CD4-positive, alpha-beta T cell (primary cell): Measurements from ENCODE around the gene ELMOD3. TPM values are rescaled to one million over a fixed set of nuclear protein-coding genes. Genes with fewer than 3 reads are reported as not detected.
A peak's percentile ranks its signal among the peaks of the same experiment; 100 is the strongest.
"Not testable (repeated sequence)": the region's sequence is repeated elsewhere in the genome, so short reads cannot be mapped to it uniquely, and the experiment has no call there.

ENCODE experiments used
- ATAC-seq: fragments of 200-7000 bp; cut with Tn5 transposase; one replicate; pipeline ENCODE4 v1.10.0; 2022; ENCODE audit warnings: mild to moderate bottlenecking; ENCODE audit not compliant: poor library complexity
- CTCF ChIA-PET: fragments of 350-600 bp; sonication (Branson Sonifier 250); formaldehyde crosslinking; loops from one replicate; lab custom pipeline; 2021; ENCODE audit warnings: antibody characterized with exemption, inconsistent platforms; lab: Charles Lee
- POLR2A ChIA-PET: fragments of 350-600 bp; sonication (Branson Sonifier 250); formaldehyde crosslinking; loops from one replicate; lab custom pipeline; 2021; ENCODE audit warnings: antibody characterized with exemption, inconsistent platforms; lab: Charles Lee
- DNase-seq, 14 experiments: peaks; one replicate each; pipeline ENCODE4 v3.0.0-alpha.2; 2013 to 2020; ENCODE audit warnings: mixed read lengths in 2 of 14
- H3K27ac ChIP-seq, 2 donors: one replicate each; pipeline versions ENCODE4 v1.5.1 to v1.7.0; 2013; ENCODE audit warnings: low read length in 2 of 2, low read depth in 1 of 2, mild to moderate bottlenecking in 1 of 2
- H3K27me3 ChIP-seq, 2 experiments: 1 replicate in 1 of 2; 2 replicates in 1 of 2; pipeline versions ENCODE4 v1.6.1 to v1.7.0; 2013; ENCODE audit warnings: low read length in 2 of 2, control low read depth in 1 of 2, mild to moderate bottlenecking in 1 of 2, moderate library complexity in 1 of 2; ENCODE audit not compliant: insufficient read depth in 2 of 2, control insufficient read depth in 1 of 2
- H3K36me3 ChIP-seq: one replicate; pipeline ENCODE4 v1.6.1; 2013; ENCODE audit warnings: low read length, control low read depth; ENCODE audit not compliant: insufficient read depth
- H3K4me1 ChIP-seq: one replicate; pipeline ENCODE4 v1.6.1; 2013; ENCODE audit warnings: low read length, control low read depth; ENCODE audit not compliant: insufficient read depth
- H3K4me3 ChIP-seq: one replicate; pipeline ENCODE4 v1.5.1; 2013; ENCODE audit warnings: mild to moderate bottlenecking, low read length, moderate library complexity
- H3K9me3 ChIP-seq, 2 experiments: 1 replicate in 1 of 2; 2 replicates in 1 of 2; pipeline versions ENCODE4 v1.6.1 to v1.7.0; 2013; ENCODE audit warnings: low read length in 2 of 2, mild to moderate bottlenecking in 2 of 2, control low read depth in 1 of 2, moderate library complexity in 1 of 2; ENCODE audit not compliant: control insufficient read depth in 1 of 2, insufficient read depth in 1 of 2
- H3K27ac Mint-ChIP-seq: one replicate; pipeline ENCODE4 v1.8.0; 2020; ENCODE audit warnings: mixed read lengths
- H3K27me3 Mint-ChIP-seq: one replicate; pipeline ENCODE4 v1.8.0; 2021; ENCODE audit warnings: mixed read lengths
- H3K36me3 Mint-ChIP-seq: one replicate; pipeline ENCODE4 v1.8.0; 2021; ENCODE audit warnings: low read depth, mixed read lengths
- H3K4me1 Mint-ChIP-seq: one replicate; pipeline ENCODE4 v1.8.0; 2021; ENCODE audit warnings: low read depth, mixed read lengths
- H3K4me3 Mint-ChIP-seq: one replicate; pipeline ENCODE4 v1.8.0; 2020; ENCODE audit warnings: mild to moderate bottlenecking, mixed read lengths
- H3K9me3 Mint-ChIP-seq: one replicate; pipeline ENCODE4 v1.8.0; 2020; ENCODE audit warnings: mixed read lengths
- CTCF ChIP-seq: fragments of 200-600 bp; IDR thresholded peaks from one replicate; pipeline ENCODE4 v1.8.0; 2022; ENCODE audit warnings: antibody characterized with exemption, mild to moderate bottlenecking
- intact Hi-C, 2 experiments: fragments of 100-400 bp; cut with DNase I in 1 of 2; cut with micrococcal nuclease in 1 of 2; formaldehyde crosslinking; loops; one replicate each; pipeline versions ENCODE4 v1.15.1 to v1.9.0; 2023 to 2025; cut with DNase I, micrococcal nuclease
- total RNA-seq, 174 experiments: library from RNA in 2 of 174; stranded (reverse) in 2 of 174; gene quantifications; one replicate each; pipeline ENCODE4 v1.2.3 and lab custom pipeline; 2021 to 2026

Gene ELMOD3
- total RNA-seq, 2 experiments from 2014 or later: 13.5 to 15.3 TPM

DNA sequence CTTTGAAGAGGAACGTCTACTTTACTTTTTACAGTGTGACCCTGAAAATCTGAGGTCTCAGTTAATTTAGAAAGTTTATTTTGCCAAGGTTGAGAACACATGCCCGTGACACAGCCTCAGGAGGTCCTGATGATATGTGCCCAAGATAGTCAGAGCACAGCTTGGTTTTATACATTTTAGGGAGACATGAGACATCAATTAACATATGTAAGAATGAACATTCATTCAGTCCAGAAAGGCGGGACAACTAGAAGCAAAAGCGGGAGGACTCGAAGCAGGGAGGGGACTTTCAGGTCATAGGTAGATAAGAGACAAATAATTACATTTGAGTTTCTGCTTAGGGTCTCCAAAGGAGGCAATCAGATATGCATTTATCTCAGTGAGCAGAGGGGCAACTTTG is 23.7 kb downstream of the ELMOD3 start:
- ATAC-seq: no peak
- Histone ChIP-seq H3K36me3 (peaks cover 36% of the 10 kb centered on the region), H3K27me3 (no peaks in the 10 kb centered on the region), H3K4me1 (no peaks in the 10 kb centered on the region), H3K9me3 (peaks cover 0 to 8% of the 10 kb centered on the region in 2 experiments), H3K27ac (no peak overlapping the region), H3K4me3 (no peak overlapping the region)
- Mint-ChIP-seq H3K27ac (no peak overlapping the region), H3K9me3 (no peaks in the 10 kb centered on the region), H3K4me1 (no peaks in the 10 kb centered on the region), H3K4me3 (no peak overlapping the region), H3K36me3 (peaks cover 69% of the 10 kb centered on the region), H3K27me3 (no peaks in the 10 kb centered on the region)
- CTCF ChIA-PET: no interaction called here
- POLR2A ChIA-PET: no interaction called here
- no peak for DNase-seq
- intact Hi-C loops: no loop called here
- no peak for TF ChIP-seq CTCF

DNA sequence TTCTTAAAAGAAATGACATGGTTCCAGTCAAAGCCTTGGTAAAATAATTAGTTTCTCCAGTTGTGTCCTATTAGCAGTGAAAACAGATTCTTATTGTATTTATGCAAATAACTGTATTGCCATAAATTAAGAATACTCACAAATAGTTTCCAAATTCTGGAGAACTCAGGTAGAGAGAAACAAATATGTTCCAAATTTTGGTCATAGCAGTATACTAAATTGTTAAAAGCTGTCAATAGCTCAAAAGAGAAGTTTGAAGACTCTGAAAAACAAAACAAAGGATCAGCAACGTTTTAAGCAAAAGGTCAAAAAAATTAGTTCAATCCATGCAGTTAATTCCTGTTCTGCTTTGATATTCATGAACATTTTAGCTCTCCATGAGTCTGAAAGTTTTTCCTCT is 25.5 kb downstream of the ELMOD3 start:
- H3K27me3 Mint-ChIP-seq: no peaks in the 10 kb centered on the region

DNA sequence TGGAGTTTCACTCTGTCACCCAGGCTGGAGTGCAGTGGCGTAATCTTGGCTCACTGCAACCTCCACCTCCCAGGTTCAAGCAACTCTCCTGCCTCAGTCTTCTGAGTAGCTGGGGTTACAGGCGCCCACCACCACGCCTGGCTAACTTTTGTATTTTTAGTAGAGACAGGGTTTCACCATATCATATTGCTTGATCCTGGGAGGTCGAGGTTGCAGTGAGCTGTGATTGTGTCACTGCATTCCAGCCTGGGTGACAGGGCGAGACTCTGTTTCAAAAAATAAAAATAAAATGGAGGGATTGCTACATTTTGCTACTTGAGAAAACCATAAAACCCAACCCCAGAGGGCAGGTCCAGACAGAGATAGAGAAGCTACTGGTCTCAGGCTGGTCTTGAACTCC is 28.6 kb downstream of the ELMOD3 start:
- H3K9me3 Mint-ChIP-seq, H3K9me3 ChIP-seq, H3K27ac ChIP-seq, H3K4me1 ChIP-seq, H3K4me3 Mint-ChIP-seq, intact Hi-C loops, H3K27me3 ChIP-seq, H3K27ac Mint-ChIP-seq, ATAC-seq, H3K4me1 Mint-ChIP-seq, H3K4me3 ChIP-seq, DNase-seq, H3K27me3 Mint-ChIP-seq: not testable (repeated sequence)
- ChIA-PET POLR2A (interaction anchor here (0.6 kb wide), 2 partner anchors 155 to 178 kb away, joined by 3 to 5 read pairs; partner anchors contain the start of gene GGCX), CTCF (interaction anchor here (0.7 to 1.1 kb wide), 2 partner anchors 18 to 92 kb away, joined by 3 read pairs; no protein-coding TSS in a partner anchor)
- H3K36me3 Mint-ChIP-seq: peaks cover 69% of the 10 kb centered on the region
- peaks cover 32% of the 10 kb centered on the region for H3K36me3 ChIP-seq

More for the DNA sequence above, 25.5 kb downstream of the ELMOD3 start:
- intact Hi-C loops: no loop called here
- Histone ChIP-seq H3K9me3 (peaks cover 0 to 3% of the 10 kb centered on the region in 2 experiments), H3K27ac (no peak overlapping the region), H3K27me3 (no peaks in the 10 kb centered on the region), H3K4me1 (no peaks in the 10 kb centered on the region), H3K36me3 (peaks cover 37% of the 10 kb centered on the region), H3K4me3 (no peak overlapping the region)
- CTCF ChIA-PET: no interaction called here
- no peak for TF ChIP-seq CTCF
- no peak for DNase-seq
- no peaks in the 10 kb centered on the region for H3K4me1 Mint-ChIP-seq
- H3K9me3 Mint-ChIP-seq: no peaks in the 10 kb centered on the region
- no peak for ATAC-seq
- H3K4me3 Mint-ChIP-seq: no peak overlapping the region
- peaks cover 75% of the 10 kb centered on the region for H3K36me3 Mint-ChIP-seq
- POLR2A ChIA-PET: no interaction called here
- no peak overlapping the region for H3K27ac Mint-ChIP-seq

GRCh38 chr2:85383850-85384249 is 29.3 kb downstream of the ELMOD3 start:
- ATAC-seq (no peak), DNase-seq (no peak)
- Mint-ChIP-seq H3K36me3 (peaks cover 69% of the 10 kb centered on the region), H3K9me3 (no peaks in the 10 kb centered on the region), H3K27ac (peak overlapping the region; percentile 52), H3K4me3 (no peak overlapping the region), H3K27me3 (no peaks in the 10 kb centered on the region), H3K4me1 (no peaks in the 10 kb centered on the region)
- no peak for TF ChIP-seq CTCF
- H3K27ac ChIP-seq: no peak overlapping the region
- H3K36me3 ChIP-seq: peaks cover 32% of the 10 kb centered on the region
- intact Hi-C loops: no loop called here
- no peaks in the 10 kb centered on the region for H3K27me3 ChIP-seq
- ChIA-PET POLR2A (interaction anchor here (0.6 kb wide), 1 partner anchor 29 kb away, joined by 3 read pairs; no protein-coding TSS in a partner anchor), CTCF (no interaction called here)
- peaks cover 0 to 3% of the 10 kb centered on the region in 2 experiments for H3K9me3 ChIP-seq
- H3K4me1 ChIP-seq: no peaks in the 10 kb centered on the region
- H3K4me3 ChIP-seq: no peak overlapping the region
